Measurements from ENCODE around the gene TDRD6. TPM values are rescaled to one million over a fixed set of nuclear protein-coding genes. Genes with fewer than 3 reads are reported as not detected.

The TDRD6 gene
- polyA plus RNA-seq, 1 of the 3 experiments (the other 2 are of a cell fraction), result not detected

DNA sequence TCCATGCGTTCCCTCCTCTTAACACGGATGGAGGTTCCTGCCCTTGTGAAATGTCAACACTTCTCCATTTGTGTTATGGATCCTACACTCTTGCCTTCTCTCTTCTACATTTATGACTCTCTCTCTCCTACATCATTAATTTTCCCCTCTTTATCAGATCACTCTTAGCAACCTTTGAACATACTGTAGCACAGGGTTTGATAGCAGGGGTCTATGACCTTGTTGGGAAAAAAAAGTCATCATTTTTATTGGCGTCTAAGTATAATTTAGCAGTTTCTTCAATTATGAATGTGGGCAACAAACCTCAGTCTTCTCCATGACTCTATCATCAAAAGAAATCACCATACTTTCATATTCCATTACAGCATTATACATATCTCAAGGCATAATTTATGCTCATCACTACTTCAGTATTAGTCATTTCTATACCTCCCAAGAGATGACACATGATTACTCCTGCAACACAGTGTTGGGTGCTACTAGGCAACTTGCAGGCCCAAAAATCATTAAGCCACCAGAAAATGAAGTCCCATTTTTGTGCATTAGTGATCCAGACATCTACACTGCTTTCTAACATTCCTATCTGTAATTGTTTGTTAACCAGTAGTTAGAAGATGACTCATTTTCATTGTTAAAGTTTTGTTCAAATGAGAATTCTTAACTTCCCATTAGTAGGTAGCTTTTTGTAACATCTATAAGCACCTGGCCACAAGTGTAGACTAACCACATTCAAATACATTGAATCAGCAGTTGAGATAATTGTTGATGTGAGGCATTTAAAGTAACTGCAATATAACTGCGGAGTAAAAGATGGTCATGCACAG lies 44.5 kb upstream of the TDRD6 start:
- no peaks in the 10 kb centered on the region for H3K27me3 ChIP-seq (ENCODE audit: insufficient read depth)
- no peaks in the 10 kb centered on the region for H3K9me3 ChIP-seq
- WGBS (ENCODE audit: low lambda C conversion rate), result 6% methylated on average over 4 of the region's 4 CpGs
- no peaks in the 10 kb centered on the region for H3K79me2 ChIP-seq (ENCODE audit: insufficient read depth)
- H2AFZ ChIP-seq (ENCODE audit: low read depth), result no peak overlapping the region
- no peak overlapping the region for H3K9ac ChIP-seq
- TF ChIP-seq GATA2 (CRISPR knock-in tag; IDR thresholded peaks at IDR 0.05) (no peak), YY1 (IDR thresholded peaks at IDR 0.05; ENCODE audit: low read depth) (no peak), NRF1 (IDR thresholded peaks at IDR 0.05; ENCODE audit: low read depth, low read length) (no peak), MXI1 (IDR thresholded peaks at IDR 0.05; ENCODE audit: low read depth, low read length) (no peak), EZH2phosphoT487 (IDR thresholded peaks at IDR 0.05; ENCODE audit: borderline replicate concordance, low read depth) (no peak), JUND (IDR thresholded peaks at IDR 0.05) (no peak), RFX5 (IDR thresholded peaks at IDR 0.05; ENCODE audit: low read length) (no peak), SIN3A (IDR thresholded peaks at IDR 0.05; ENCODE audit: borderline replicate concordance, low read depth, low read length) (no peak)
- TF ChIP-seq, protein P1, sequence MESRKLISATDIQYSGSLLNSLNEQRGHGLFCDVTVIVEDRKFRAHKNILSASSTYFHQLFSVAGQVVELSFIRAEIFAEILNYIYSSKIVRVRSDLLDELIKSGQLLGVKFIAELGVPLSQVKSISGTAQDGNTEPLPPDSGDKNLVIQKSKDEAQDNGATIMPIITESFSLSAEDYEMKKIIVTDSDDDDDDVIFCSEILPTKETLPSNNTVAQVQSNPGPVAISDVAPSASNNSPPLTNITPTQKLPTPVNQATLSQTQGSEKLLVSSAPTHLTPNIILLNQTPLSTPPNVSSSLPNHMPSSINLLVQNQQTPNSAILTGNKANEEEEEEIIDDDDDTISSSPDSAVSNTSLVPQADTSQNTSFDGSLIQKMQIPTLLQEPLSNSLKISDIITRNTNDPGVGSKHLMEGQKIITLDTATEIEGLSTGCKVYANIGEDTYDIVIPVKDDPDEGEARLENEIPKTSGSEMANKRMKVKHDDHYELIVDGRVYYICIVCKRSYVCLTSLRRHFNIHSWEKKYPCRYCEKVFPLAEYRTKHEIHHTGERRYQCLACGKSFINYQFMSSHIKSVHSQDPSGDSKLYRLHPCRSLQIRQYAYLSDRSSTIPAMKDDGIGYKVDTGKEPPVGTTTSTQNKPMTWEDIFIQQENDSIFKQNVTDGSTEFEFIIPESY (IDR thresholded peaks at IDR 0.05; ENCODE audit: borderline replicate concordance, low read depth), result no peak
- H3K4me2 ChIP-seq, result no peak overlapping the region
- ChIA-PET CTCF (interaction anchor here (0.7 kb wide), 1 partner anchor 1142 kb away, joined by 3 read pairs; no protein-coding TSS in a partner anchor), POLR2A (no interaction called here)
- H3K27ac ChIP-seq (ENCODE audit: low read depth in 2 of 2, low read length in 1 of 2), result no peak overlapping the region
- H3K4me1 ChIP-seq (ENCODE audit: control insufficient read depth in 1 of 2, insufficient read depth in 2 of 2, low read depth in 1 of 2, low read length in 1 of 2), result no peaks in the 10 kb centered on the region
- H3F3A ChIP-seq (replicated peaks; ENCODE audit: insufficient read depth), result no peaks in the 10 kb centered on the region
- H4K20me1 ChIP-seq (ENCODE audit: insufficient read depth), result no peaks in the 10 kb centered on the region
- no peaks in the 10 kb centered on the region for H3K36me3 ChIP-seq (replicated peaks in 1 of 2; ENCODE audit: control insufficient read depth in 1 of 2, insufficient read depth in 2 of 2, low read length in 1 of 2)
- no peak for DNase-seq
- H3K9me2 ChIP-seq, result no peaks in the 10 kb centered on the region
- no peak overlapping the region for H3K4me3 ChIP-seq (ENCODE audit: low read depth in 2 of 2, low read length in 1 of 2)

DNA sequence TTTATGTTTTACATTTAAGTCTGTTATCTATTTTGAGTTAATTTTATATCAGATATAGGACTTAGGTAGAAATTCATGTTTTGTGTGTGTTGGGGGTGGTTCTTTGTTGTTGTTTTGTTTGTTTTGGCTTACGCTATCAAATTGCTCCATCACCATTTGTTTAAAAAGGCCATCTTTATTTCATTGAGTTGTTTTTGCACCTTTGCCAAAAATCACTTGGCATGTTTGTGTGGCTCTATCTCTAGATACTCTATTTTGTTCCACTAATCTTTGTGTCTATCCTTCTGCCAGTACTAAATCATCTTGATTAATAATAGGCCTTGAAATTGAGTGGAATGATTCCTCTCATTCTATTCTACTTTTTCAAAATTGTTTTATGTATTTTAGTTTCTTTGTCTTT lies 42.4 kb upstream of the TDRD6 start:
- 64% methylated on average over 1 of the region's 1 CpG for WGBS (ENCODE audit: low lambda C conversion rate)
- POLR2A ChIA-PET, result no interaction called here
- H3F3A ChIP-seq (replicated peaks; ENCODE audit: insufficient read depth), result no peaks in the 10 kb centered on the region
- TF ChIP-seq RFX5 (IDR thresholded peaks at IDR 0.05; ENCODE audit: low read length) (no peak), POLR2AphosphoS5 (IDR thresholded peaks at IDR 0.05; ENCODE audit: low read depth, low read length) (no peak), NFIC (IDR thresholded peaks at IDR 0.05; ENCODE audit: borderline replicate concordance) (no peak), YY1 (IDR thresholded peaks at IDR 0.05; ENCODE audit: low read depth) (no peak), CHD2 (IDR thresholded peaks at IDR 0.05; ENCODE audit: low read length, partially characterized antibody) (no peak), TEAD4 (IDR thresholded peaks at IDR 0.05; ENCODE audit: borderline replicate concordance, insufficient read depth) (no peak), EZH2phosphoT487 (IDR thresholded peaks at IDR 0.05; ENCODE audit: borderline replicate concordance, low read depth) (no peak)
- TF ChIP-seq, protein P2, sequence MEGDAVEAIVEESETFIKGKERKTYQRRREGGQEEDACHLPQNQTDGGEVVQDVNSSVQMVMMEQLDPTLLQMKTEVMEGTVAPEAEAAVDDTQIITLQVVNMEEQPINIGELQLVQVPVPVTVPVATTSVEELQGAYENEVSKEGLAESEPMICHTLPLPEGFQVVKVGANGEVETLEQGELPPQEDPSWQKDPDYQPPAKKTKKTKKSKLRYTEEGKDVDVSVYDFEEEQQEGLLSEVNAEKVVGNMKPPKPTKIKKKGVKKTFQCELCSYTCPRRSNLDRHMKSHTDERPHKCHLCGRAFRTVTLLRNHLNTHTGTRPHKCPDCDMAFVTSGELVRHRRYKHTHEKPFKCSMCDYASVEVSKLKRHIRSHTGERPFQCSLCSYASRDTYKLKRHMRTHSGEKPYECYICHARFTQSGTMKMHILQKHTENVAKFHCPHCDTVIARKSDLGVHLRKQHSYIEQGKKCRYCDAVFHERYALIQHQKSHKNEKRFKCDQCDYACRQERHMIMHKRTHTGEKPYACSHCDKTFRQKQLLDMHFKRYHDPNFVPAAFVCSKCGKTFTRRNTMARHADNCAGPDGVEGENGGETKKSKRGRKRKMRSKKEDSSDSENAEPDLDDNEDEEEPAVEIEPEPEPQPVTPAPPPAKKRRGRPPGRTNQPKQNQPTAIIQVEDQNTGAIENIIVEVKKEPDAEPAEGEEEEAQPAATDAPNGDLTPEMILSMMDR (IDR thresholded peaks at IDR 0.05), result no peak
- TF ChIP-seq, protein P1 (IDR thresholded peaks at IDR 0.05; ENCODE audit: borderline replicate concordance, low read depth), result no peak
- TF ChIP-seq, protein P3, sequence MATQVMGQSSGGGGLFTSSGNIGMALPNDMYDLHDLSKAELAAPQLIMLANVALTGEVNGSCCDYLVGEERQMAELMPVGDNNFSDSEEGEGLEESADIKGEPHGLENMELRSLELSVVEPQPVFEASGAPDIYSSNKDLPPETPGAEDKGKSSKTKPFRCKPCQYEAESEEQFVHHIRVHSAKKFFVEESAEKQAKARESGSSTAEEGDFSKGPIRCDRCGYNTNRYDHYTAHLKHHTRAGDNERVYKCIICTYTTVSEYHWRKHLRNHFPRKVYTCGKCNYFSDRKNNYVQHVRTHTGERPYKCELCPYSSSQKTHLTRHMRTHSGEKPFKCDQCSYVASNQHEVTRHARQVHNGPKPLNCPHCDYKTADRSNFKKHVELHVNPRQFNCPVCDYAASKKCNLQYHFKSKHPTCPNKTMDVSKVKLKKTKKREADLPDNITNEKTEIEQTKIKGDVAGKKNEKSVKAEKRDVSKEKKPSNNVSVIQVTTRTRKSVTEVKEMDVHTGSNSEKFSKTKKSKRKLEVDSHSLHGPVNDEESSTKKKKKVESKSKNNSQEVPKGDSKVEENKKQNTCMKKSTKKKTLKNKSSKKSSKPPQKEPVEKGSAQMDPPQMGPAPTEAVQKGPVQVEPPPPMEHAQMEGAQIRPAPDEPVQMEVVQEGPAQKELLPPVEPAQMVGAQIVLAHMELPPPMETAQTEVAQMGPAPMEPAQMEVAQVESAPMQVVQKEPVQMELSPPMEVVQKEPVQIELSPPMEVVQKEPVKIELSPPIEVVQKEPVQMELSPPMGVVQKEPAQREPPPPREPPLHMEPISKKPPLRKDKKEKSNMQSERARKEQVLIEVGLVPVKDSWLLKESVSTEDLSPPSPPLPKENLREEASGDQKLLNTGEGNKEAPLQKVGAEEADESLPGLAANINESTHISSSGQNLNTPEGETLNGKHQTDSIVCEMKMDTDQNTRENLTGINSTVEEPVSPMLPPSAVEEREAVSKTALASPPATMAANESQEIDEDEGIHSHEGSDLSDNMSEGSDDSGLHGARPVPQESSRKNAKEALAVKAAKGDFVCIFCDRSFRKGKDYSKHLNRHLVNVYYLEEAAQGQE (IDR thresholded peaks at IDR 0.05; ENCODE audit: low read depth, low read length), result no peak

More for the DNA sequence above, 42.4 kb upstream of the TDRD6 start:
- Histone ChIP-seq H3K36me3 (replicated peaks in 1 of 2; ENCODE audit: control insufficient read depth in 1 of 2, insufficient read depth in 2 of 2, low read length in 1 of 2) (no peaks in the 10 kb centered on the region), H3K9ac (no peak overlapping the region), H3K4me2 (no peak overlapping the region), H3K27me3 (ENCODE audit: insufficient read depth) (no peaks in the 10 kb centered on the region), H3K4me1 (ENCODE audit: control insufficient read depth in 1 of 2, insufficient read depth in 2 of 2, low read depth in 1 of 2, low read length in 1 of 2) (no peaks in the 10 kb centered on the region), H3K79me2 (ENCODE audit: insufficient read depth) (no peaks in the 10 kb centered on the region), H3K4me3 (ENCODE audit: low read depth in 2 of 2, low read length in 1 of 2) (no peak overlapping the region), H3K9me3 (no peaks in the 10 kb centered on the region), H3K27ac (ENCODE audit: low read depth in 2 of 2, low read length in 1 of 2) (no peak overlapping the region), H3K9me2 (no peaks in the 10 kb centered on the region), H2AFZ (ENCODE audit: low read depth) (no peak overlapping the region), H4K20me1 (ENCODE audit: insufficient read depth) (no peaks in the 10 kb centered on the region)
- CTCF ChIA-PET, result interaction anchor here (1.0 kb wide), 1 partner anchor 13 kb away, joined by 3 read pairs; no protein-coding TSS in a partner anchor
- DNase-seq, result no peak

Data from SK-N-SH (cell line).